C4-2B (cell line): Measurements from ENCODE around the gene ATP11B.

Source experiments
- H3K27ac ChIP-seq: fragments of 450-650 bp; 2 replicates; pipeline ENCODE4 v1.5.1; 2017
- ZFX ChIP-seq: fragments of 450-650 bp; IDR thresholded peaks from 2 replicates; pipeline ENCODE4 v1.6.1; 2017
- TF ChIP-seq, protein P1 (sequence below): fragments of 450-650 bp; conservative IDR thresholded peaks from 2 replicates; pipeline ENCODE4 v1.5.1; 2017; ENCODE audit warnings: mild to moderate bottlenecking

The ATP11B gene

GRCh38 chr3:182889948-182890629 is 96.8 kb downstream of the ATP11B start:
- TF ChIP-seq, protein P1, sequence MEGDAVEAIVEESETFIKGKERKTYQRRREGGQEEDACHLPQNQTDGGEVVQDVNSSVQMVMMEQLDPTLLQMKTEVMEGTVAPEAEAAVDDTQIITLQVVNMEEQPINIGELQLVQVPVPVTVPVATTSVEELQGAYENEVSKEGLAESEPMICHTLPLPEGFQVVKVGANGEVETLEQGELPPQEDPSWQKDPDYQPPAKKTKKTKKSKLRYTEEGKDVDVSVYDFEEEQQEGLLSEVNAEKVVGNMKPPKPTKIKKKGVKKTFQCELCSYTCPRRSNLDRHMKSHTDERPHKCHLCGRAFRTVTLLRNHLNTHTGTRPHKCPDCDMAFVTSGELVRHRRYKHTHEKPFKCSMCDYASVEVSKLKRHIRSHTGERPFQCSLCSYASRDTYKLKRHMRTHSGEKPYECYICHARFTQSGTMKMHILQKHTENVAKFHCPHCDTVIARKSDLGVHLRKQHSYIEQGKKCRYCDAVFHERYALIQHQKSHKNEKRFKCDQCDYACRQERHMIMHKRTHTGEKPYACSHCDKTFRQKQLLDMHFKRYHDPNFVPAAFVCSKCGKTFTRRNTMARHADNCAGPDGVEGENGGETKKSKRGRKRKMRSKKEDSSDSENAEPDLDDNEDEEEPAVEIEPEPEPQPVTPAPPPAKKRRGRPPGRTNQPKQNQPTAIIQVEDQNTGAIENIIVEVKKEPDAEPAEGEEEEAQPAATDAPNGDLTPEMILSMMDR, result no peak
- TF ChIP-seq ZFX, result no peak
- H3K27ac ChIP-seq, result no peak overlapping the region

GRCh38 chr3:182891364-182891763 is 98.1 kb downstream of the ATP11B start:
- no peak overlapping the region for H3K27ac ChIP-seq
- TF ChIP-seq, protein P1, result no peak
- no peak for TF ChIP-seq ZFX

GRCh38 chr3:182892226-182892625 is 98.9 kb downstream of the ATP11B start:
- no peak for TF ChIP-seq ZFX
- TF ChIP-seq, protein P1, result no peak
- no peak overlapping the region; the same call in 1 of the 2 replicates for H3K27ac ChIP-seq

- no peak for TF ChIP-seq ZFX
- TF ChIP-seq, protein P1, result no peak
- H3K27ac ChIP-seq, result no peak overlapping the region
These were observed 102.3 kb downstream of the ATP11B start for GRCh38 chr3:182895513-182896112.

GRCh38 chr3:182896553-182896952 is 103.2 kb downstream of the ATP11B start:
- no peak overlapping the region for H3K27ac ChIP-seq
- TF ChIP-seq, protein P1, result no peak
- no peak for TF ChIP-seq ZFX

DNA sequence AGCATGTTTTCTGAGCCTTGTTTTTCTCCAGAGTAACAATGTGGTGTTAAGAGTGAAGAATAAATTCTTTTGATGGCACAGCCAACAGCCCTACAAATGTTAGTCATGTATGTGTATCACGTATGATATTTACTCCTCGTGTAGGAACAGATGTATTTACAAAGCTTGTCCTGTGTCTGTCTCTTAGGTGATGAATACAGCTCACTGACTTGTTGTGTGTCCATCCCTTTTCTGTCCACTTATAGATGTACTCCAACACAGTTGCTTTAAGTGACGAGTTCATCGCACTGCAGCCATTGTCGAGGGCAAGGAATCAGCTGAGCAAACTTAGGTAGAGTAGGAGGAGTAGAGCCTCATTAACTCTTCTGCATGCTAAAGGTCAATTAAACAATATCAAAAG is 108.9 kb downstream of the ATP11B start:
- TF ChIP-seq ZFX, result no peak
- TF ChIP-seq, protein P1, result no peak
- H3K27ac ChIP-seq, result no peak overlapping the region

- no peak overlapping the region for H3K27ac ChIP-seq
- no peak for TF ChIP-seq ZFX
- TF ChIP-seq, protein P1, result peak; percentile 18
These were observed 110.9 kb downstream of the ATP11B start for GRCh38 chr3:182904164-182904563.
